HCT116 (cell line): ENCODE data around the gene POLD2. TPM values are rescaled to one million over a fixed set of nuclear protein-coding genes. Genes with fewer than 3 reads are reported as not detected.

Source experiments
- ATAC-seq: fragments of 200-7000 bp; cut with Tn5 transposase; 2 replicates; pipeline ENCODE4 v1.9.1; 2020; ENCODE audit warnings: mild to moderate bottlenecking, moderate library complexity
- BruUV-seq: library from RNA; stranded (reverse); fragments of 400-500 nt; replicated peaks from 2 replicates; lab custom pipeline; 2021; lab: Mats Ljungman, UMichigan
- CTCF ChIA-PET: fragments of 300-600 bp; sonication (Branson Sonifier 250); formaldehyde crosslinking; loops from one replicate; lab custom pipeline; 2021; ENCODE audit warnings: antibody characterized with exemption; lab: Charles Lee
- POLR2A ChIA-PET: fragments of 300-600, 350-600 bp; sonication (Branson Sonifier 250); formaldehyde crosslinking; loops from one replicate; lab custom pipeline; 2021; ENCODE audit warnings: antibody characterized with exemption; lab: Charles Lee
- RAD21 ChIA-PET, 2 experiments: fragments of 300-600 bp; sonication (Branson Sonifier 250); formaldehyde crosslinking; loops; one replicate each; lab custom pipeline; 2023; ENCODE audit warnings: low total read pairs in 2 of 2; ENCODE audit not compliant: uncharacterized antibody in 2 of 2, unreplicated experiment in 2 of 2, low non-redundant PET in 1 of 2; lab: Charles Lee
- DNase-seq: peaks from one replicate; pipeline ENCODE4 v3.0.0-alpha.2; 2010; ENCODE audit warnings: low read depth, low spot score
- H2AFZ ChIP-seq: fragments of 200-600 bp; shearing (Covaris generic), sonication (generic); 2 replicates; pipeline ENCODE4 v1.6.1; 2017; ENCODE audit warnings: low read depth, mixed run types, mixed read lengths, antibody characterized with exemption, low read length; ENCODE audit not compliant: poor library complexity, severe bottlenecking
- H3K27ac ChIP-seq: 2 replicates; pipeline ENCODE4 v1.5.1; 2012; ENCODE audit warnings: low read depth, low read length
- H3K27me3 ChIP-seq: fragments of 200-600 bp; sonication (generic); 2 replicates; pipeline ENCODE4 v1.6.1; 2016; ENCODE audit warnings: mixed run types, low read length, mixed read lengths; ENCODE audit not compliant: insufficient read depth
- H3K36me3 ChIP-seq, 2 experiments: fragments of 200-500 bp in 1 of 2; fragments of 200-600 bp in 1 of 2; sonication (Bioruptor generic) in 1 of 2; sonication (generic) in 1 of 2; 2 replicates each; pipeline versions ENCODE4 v1.5.1 to v1.6.1; 2014 to 2016; ENCODE audit warnings: low read length in 2 of 2, inconsistent platforms in 1 of 2, mixed read lengths in 1 of 2, mixed run types in 1 of 2; ENCODE audit not compliant: insufficient read depth in 2 of 2, control insufficient read depth in 1 of 2
- H3K4me1 ChIP-seq, 2 experiments: fragments of 200-600 bp in 1 of 2; sonication (generic) in 1 of 2; 2 replicates each; pipeline versions ENCODE4 v1.5.1 to v1.6.1; 2012 to 2017; ENCODE audit warnings: low read length in 2 of 2, inconsistent platforms in 1 of 2, mild to moderate bottlenecking in 1 of 2, mixed read lengths in 1 of 2, mixed run types in 1 of 2, moderate library complexity in 1 of 2; ENCODE audit not compliant: insufficient read depth in 2 of 2, control insufficient read depth in 1 of 2
- H3K4me2 ChIP-seq: fragments of 200-600 bp; sonication (generic); 2 replicates; pipeline ENCODE4 v1.6.1; 2017; ENCODE audit warnings: mixed run types, low read length, mixed read lengths
- H3K4me3 ChIP-seq, 2 experiments: fragments of 200-600 bp in 1 of 2; sonication (generic) in 1 of 2; replicated peaks in 1 of 2; 2 replicates each; pipeline ENCODE4 v1.5.1; 2011 to 2016; ENCODE audit warnings: low read length in 2 of 2, control low read depth in 1 of 2, low read depth in 1 of 2, mild to moderate bottlenecking in 1 of 2, mixed read lengths in 1 of 2, mixed run types in 1 of 2
- H3K79me2 ChIP-seq: fragments of 200-600 bp; sonication (generic); 2 replicates; pipeline ENCODE4 v1.6.1; 2017; ENCODE audit warnings: mild to moderate bottlenecking, mixed run types, low read length, moderate library complexity, mixed read lengths; ENCODE audit not compliant: insufficient read depth
- H3K9ac ChIP-seq: fragments of 200-600 bp; sonication (generic); 2 replicates; pipeline ENCODE4 v1.6.1; 2016; ENCODE audit warnings: low read length, mixed read lengths
- H3K9me2 ChIP-seq: fragments of 200-600 bp; sonication (generic), shearing (Covaris generic); 2 replicates; pipeline ENCODE4 v1.6.1; 2017; ENCODE audit warnings: mixed run types, mild to moderate bottlenecking, moderate library complexity; ENCODE audit not compliant: insufficient read depth
- H3K9me3 ChIP-seq, 2 experiments: fragments of 200-500 bp in 1 of 2; fragments of 200-600 bp in 1 of 2; sonication (Bioruptor generic) in 1 of 2; sonication (generic) in 1 of 2; 2 replicates each; pipeline ENCODE4 v1.6.1; 2014 to 2017; ENCODE audit warnings: low read length in 2 of 2, mixed read lengths in 2 of 2, inconsistent platforms in 1 of 2, low read depth in 1 of 2, mild to moderate bottlenecking in 1 of 2, mixed run types in 1 of 2, moderate library complexity in 1 of 2; ENCODE audit not compliant: control insufficient read depth in 1 of 2, insufficient read depth in 1 of 2
- H4K20me1 ChIP-seq: fragments of 200-600 bp; sonication (generic), shearing (Covaris generic); 2 replicates; pipeline ENCODE4 v1.6.1; 2017; ENCODE audit warnings: mixed run types, mild to moderate bottlenecking, moderate library complexity; ENCODE audit not compliant: insufficient read depth
- CBX3 ChIP-seq: IDR thresholded peaks from 2 replicates; pipeline ENCODE4 v1.6.1; 2012; ENCODE audit warnings: low read depth
- EGR1 ChIP-seq: IDR thresholded peaks from 2 replicates; pipeline ENCODE4 v1.6.1; 2012; ENCODE audit warnings: low read depth
- FOSL1 ChIP-seq: IDR thresholded peaks from 2 replicates; pipeline ENCODE4 v1.6.1; 2012; ENCODE audit warnings: low read depth
- POLR2A ChIP-seq: IDR thresholded peaks from 2 replicates; pipeline ENCODE4 v1.7.0; 2011; ENCODE audit warnings: borderline replicate concordance; ENCODE audit not compliant: insufficient read depth, insufficient read length; ENCODE audit errors: extremely low read depth
- SRF ChIP-seq: IDR thresholded peaks from 2 replicates; pipeline ENCODE4 v1.6.1; 2012; ENCODE audit warnings: low read depth
- ZNF274 ChIP-seq: fragments of 200-500 bp; sonication (Bioruptor generic); IDR thresholded peaks from 2 replicates; pipeline ENCODE4 v1.6.1; 2014; ENCODE audit warnings: mild to moderate bottlenecking, low read depth, low read length, inconsistent platforms
- intact Hi-C: fragments of 100-400 bp; cut with micrococcal nuclease; formaldehyde crosslinking; loops from 2 replicates; pipeline ENCODE4 v1.10.0; 2022
- total RNA-seq: library from RNA; stranded (reverse); gene quantifications from one replicate; pipeline ENCODE4 v1.2.1, GENCODE V29; 2021; ENCODE audit not compliant: unreplicated experiment
- TF ChIP-seq, protein P1 (sequence below), 3 experiments: fragments of 200-600 bp in 1 of 3; sonication (generic) in 1 of 3; IDR thresholded peaks in 2 of 3; conservative IDR thresholded peaks in 1 of 3; 2 replicates each; pipeline ENCODE4 v1.5.1; 2012 to 2017; ENCODE audit warnings: low read depth in 2 of 3, low read length in 2 of 3, antibody characterized with exemption in 1 of 3, borderline replicate concordance in 1 of 3, control low read depth in 1 of 3, mild to moderate bottlenecking in 1 of 3, mixed read lengths in 1 of 3, mixed run types in 1 of 3, moderate library complexity in 1 of 3; ENCODE audit not compliant: insufficient read depth in 1 of 3

POLD2 gene
- total RNA-seq, 1 experiment from 2014 or later = 237 TPM

DNA sequence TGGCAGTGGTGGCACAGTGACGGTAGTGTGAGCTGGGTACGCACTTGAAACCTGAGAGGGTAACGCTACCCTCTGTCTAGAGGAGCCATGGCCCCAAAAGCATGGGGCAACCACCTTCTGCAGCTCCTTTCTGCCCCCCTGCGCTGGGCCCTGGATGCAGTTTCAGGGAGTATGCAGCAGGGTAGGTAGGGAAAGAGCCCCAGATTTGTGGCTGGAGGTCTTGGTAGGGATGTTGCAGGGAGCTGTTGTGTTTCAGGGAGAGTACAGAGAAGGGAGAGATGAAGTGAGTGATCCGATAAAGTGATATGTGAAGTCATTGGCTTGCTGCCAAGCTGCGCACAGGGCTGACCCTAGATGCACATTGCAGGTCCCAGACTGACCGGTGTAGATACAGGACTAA, 55.3 kb downstream of the POLD2 start (continued):
- TF ChIP-seq ZNF274 = no peak
- no peak for TF ChIP-seq EGR1
- TF ChIP-seq, protein P1, sequence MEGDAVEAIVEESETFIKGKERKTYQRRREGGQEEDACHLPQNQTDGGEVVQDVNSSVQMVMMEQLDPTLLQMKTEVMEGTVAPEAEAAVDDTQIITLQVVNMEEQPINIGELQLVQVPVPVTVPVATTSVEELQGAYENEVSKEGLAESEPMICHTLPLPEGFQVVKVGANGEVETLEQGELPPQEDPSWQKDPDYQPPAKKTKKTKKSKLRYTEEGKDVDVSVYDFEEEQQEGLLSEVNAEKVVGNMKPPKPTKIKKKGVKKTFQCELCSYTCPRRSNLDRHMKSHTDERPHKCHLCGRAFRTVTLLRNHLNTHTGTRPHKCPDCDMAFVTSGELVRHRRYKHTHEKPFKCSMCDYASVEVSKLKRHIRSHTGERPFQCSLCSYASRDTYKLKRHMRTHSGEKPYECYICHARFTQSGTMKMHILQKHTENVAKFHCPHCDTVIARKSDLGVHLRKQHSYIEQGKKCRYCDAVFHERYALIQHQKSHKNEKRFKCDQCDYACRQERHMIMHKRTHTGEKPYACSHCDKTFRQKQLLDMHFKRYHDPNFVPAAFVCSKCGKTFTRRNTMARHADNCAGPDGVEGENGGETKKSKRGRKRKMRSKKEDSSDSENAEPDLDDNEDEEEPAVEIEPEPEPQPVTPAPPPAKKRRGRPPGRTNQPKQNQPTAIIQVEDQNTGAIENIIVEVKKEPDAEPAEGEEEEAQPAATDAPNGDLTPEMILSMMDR (IDR thresholded peaks at IDR 0.05 in 2 of 3, conservative IDR thresholded peaks at IDR 0.05 in 1 of 3; ENCODE audit: borderline replicate concordance in 1 of 3, insufficient read depth in 1 of 3, low read depth in 2 of 3, low read length in 2 of 3) = no peak
- TF ChIP-seq CBX3 = no peak
- TF ChIP-seq, all 23 proteins: peak for 0

DNA sequence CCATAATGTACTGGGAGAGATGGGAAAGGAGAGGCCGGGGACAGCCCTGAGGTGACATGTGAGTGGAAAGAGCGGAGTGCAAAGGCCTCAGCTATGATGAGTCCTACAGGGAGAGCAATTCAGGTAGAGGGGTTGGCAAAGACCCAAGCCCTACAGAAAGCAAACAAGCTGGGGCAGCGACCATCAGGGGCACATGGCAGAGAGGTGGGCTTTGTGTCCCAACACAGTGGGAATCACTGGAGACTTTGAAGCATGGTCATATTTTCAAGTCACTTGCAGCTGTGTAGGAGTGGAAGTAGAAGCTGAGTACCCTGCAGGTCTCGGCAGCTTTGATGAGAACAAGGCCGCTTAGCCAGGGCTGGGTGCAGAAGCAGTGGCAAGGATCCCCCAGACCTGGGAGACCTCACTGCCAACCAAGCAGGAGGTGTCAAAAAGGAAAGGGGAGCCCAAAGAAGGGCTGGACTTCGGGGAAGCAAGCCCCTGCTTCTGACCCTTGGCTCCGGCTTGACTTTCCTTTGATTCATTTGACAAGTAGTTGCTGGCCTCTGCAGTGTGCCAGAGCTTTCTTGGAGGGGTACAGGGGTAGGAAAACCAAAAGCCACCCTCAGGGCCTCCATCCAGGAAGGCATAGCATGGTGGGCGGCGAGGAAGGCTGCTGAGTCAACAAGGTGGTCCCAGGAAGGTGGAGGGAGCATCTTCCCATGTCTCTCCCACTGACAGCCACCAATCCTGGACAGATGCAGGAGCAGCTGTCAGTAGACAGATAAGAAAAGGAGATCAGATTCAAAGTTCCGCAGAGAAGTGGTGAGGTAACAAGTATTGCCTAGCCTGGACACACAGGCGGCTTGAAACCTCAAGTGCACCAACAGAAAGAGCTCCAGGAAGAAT, 56.0 kb downstream of the POLD2 start:
- no peaks in the 10 kb centered on the region for H3K27me3 ChIP-seq
- DNase-seq = no peak
- intact Hi-C loops = no loop called here
- no peaks in the 10 kb centered on the region for H3K79me2 ChIP-seq
- H3K9me2 ChIP-seq = no peaks in the 10 kb centered on the region
- peaks cover 9 to 24% of the 10 kb centered on the region in 2 experiments for H3K4me1 ChIP-seq
- H3K36me3 ChIP-seq = 0 out of 4 replicates have a peak, but pooled peaks cover 0 to 3% of the 10 kb centered on the region in 2 experiments
- no peaks in the 10 kb centered on the region for H3K9me3 ChIP-seq
- TF ChIP-seq SRF (no peak), POLR2A (peak; percentile 20), FOSL1 (no peak)
- CTCF ChIA-PET = interaction anchor here (0.8 kb wide), 1 partner anchor 129 kb away, joined by 3 read pairs; no protein-coding TSS in a partner anchor
- no peak overlapping the region for H3K4me3 ChIP-seq
- H3K9ac ChIP-seq = no peak overlapping the region
- RAD21 ChIA-PET = no interaction called here
- H3K27ac ChIP-seq = no peak overlapping the region
- no peak overlapping the region for H3K4me2 ChIP-seq
- H2AFZ ChIP-seq = no peak overlapping the region
- no TSS peak for BruUV-seq
- no peaks in the 10 kb centered on the region for H4K20me1 ChIP-seq
- POLR2A ChIA-PET = interaction anchor here (1.1 kb wide), 1 partner anchor 17 kb away, joined by 3 read pairs; no protein-coding TSS in a partner anchor
- ATAC-seq = peak; percentile 9; the same call in 1 of the 2 replicates
